CD4-positive, alpha-beta T cell treated with Interleukin-17A for 4 hours (primary cell): Measurements from ENCODE around the gene SECTM1.
A peak's percentile ranks its signal among the peaks of the same experiment; 100 is the strongest.

ENCODE experiments used
- DNase-seq: peaks from one replicate; pipeline ENCODE4 v3.0.0-alpha.2; 2020; ENCODE audit warnings: mixed read lengths

Gene SECTM1

DNA sequence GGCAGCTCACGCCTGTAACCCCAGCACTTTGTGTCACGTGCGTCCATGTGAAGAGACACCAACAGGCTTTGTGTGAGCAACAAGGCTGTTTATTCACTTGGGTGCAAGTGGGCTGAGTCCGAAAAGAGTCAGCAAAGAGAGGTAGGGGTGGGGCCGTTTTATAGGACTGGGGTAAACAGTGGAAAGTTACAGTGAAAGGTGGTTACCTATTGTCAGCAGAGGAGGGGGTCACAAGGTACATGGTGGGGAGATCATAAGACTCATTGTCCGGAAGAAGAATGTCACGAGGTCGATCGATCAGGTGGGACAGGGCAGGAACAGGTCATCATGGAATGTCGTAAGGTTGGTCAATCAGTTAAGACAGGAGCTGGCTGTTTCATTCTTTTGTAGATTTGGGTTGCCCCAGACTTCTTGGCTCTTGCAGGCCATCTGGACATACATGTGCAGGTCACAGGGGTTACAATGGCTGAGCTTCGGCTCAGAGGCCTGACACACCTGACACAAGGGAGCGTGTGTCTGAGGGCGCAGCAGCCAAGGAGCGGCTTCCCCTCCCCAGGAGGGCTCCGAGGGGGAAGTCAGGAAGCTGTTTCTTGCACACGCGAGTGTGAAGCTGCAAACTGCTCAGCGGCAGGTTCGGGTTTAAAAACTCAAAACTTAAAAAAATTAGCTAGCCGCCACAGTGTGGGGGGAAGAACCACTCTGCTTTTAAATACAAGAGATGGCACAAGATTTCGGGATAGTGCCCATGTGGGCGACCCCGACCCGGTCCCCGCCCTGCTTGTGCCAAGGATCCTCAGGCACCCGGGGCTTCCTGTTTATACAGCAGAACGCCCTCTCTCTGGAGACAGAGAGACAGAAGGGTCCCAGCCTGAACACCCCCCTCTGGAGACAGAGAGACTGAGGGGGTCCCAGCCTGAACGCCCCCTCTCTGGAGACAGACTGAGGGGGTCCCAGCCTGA is 13.1 kb upstream of the SECTM1 start:
- peak; percentile 26 for DNase-seq

DNA sequence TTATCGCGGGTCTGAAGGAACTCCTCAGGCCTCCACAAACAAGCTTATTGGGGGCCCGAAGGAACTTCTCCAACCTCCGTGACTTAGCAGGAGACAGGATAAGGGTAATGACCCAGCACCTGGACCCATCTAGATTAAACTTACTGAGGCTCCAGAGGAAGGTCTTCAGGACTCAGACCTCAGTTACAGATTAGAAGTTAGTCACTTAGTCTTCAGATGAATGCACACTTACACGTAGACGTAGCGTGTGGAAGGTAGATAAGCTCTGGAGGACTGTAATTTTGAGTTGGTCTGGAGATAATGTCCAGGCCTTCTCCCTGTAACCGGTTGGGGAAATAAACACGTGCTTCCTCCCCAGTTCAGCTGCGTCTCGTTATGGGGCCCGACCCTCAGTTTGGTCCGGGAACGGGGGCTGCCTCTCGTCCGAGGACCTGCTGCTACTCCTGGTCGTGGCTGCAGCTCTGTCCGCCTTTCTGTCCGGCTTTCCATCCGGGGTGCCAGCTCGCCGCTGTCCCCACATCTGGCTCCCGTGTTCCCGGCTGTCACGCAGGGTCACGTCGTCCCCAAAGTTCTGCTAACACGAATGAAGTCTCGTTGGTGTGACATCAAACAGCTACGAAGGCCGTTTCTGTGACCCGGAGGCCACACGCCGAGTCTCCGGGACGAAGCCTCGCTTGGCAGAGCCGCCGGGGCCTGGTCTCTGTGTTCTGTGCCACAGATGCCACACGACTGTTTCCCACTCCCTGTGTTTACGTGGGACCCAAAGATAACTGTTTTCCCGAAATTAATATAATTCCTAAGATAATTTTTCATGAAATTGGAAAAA is 11.8 kb upstream of the SECTM1 start:
- DNase-seq: no peak

DNA sequence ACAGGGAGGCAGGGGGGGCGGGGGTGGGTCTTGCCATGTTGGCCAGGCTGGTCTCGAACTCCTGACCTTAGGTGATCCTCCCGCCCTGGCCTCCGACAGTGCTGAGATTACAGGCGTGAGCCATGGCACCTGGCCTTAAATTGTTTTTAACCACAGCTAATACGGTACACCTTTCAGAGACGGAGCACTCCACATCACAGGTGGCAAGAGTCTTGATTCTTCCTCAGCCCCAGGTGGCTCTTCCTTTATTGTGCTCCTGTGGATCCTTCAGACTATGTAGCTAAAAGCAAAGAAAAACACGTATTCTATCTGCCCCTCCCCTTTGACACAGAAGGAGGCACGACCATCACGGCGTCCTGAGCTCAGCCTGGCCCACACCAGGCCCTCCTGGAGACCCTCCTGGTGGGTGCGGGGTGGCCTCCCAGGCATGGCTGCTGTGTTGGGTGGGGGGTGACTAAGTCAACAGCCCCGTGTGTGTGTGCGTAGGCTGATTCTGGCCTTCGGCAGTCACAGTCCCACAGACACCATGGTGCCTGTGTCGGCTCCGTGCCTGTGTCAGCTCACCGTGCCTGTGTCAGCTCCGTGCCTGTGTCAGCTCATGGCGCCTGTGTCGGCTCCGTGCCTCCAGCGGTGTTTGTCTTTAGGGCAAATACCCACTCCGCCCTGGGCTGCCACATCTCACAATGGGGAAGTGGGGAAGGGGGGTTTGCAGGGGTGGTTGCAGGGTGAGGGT is 10.8 kb upstream of the SECTM1 start:
- no peak for DNase-seq

DNA sequence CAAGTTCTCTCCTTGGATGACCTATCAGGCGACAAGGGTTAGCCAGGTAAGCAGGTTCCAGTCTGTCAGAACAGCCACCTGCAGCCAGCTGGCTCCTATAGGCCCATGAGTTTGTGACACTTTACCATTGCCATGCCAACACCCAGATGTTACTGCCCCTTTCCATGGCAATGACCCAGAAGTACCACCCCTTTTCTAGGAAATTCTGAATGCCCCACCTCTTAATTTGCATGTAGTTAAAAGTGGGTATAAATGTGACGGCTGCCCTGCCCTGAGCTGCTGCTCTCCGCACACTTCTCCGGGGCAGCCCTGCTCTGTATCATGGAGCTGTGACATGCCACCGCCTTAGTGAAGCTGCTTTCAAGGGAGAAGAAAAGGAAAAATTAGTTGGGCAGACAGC is 10.0 kb upstream of the SECTM1 start:
- DNase-seq: no peak

DNA sequence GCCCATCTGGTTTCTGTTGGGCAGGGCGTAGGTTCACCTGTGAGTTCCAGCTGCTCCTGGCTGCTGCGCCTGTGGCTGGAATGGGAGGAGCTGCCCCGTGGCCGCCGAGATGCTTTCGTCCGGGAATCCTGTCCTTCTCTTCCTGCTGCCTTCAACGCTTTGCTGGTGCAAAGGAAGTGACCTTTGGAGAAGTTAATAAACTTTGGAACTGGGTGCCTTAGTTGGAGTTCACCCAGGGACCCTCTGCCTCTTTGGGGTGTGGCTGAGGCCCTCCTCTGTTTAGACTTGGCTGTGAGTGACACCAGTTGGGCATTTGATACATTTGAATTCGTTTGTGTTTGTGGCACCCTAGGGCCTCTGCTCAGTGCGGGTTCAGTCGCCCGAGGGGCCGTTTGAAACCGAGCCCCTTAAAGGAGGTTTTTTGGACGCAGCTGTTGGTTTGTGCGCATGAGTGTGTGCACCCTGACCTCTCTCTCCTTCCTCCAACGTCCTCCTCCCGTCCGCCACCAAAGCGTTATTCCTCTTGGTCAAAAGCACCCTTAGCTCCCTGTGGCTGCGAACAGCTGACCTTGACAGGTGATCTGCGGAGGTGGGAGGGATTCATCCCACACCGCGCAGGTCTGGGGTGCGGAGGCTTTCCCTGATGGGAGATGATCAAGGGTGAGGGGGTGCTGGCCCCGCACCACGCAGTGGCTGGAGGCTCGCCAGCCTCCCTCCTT is 9.0 kb upstream of the SECTM1 start:
- no peak for DNase-seq

DNA sequence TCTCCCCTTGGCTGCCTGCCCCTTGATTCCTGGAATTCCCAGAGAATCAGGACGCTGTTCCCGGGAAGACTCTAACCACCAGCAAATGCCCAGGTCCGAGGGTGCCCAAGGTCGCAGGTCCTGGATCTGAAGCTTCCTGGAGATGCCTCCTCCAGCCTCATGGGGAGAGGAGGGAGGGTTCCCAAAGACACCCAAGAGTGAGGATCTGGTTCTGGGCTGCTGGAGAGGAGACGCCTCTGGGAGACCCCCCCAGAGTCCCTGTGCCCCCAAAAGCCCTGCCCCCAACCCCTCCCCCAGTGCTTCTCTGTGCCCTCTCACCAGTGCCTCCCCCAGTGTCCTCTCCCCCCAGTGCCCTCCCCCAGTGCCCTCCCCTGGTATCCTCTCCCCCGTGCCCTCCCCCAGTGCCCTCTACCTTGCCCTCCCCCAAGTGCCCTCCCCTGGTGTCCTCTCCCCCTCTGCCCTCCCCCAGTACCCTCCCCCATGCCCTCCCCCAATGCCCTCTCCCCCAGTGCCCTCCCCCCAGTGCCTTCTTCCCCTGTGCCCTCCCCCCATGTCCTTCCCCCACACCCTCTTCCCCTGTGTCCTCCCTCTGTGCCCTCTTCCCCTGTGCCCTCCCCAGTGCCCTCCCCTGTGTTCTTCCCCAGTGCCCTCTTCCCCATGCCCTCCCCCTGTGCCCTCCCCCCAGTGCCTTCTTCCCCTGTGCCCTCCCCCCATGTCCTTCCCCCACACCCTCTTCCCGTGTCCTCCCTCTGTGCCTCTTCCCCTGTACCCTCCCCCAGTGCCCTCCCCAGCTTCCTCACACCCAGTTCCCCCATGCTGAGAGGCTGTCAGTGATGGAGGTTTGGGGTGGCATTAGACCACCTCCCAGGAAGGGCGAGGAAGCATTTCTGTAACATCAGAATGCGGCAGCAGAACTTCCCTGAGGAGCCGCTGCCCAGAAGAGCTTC is 6.3 kb upstream of the SECTM1 start:
- DNase-seq: no peak

DNA sequence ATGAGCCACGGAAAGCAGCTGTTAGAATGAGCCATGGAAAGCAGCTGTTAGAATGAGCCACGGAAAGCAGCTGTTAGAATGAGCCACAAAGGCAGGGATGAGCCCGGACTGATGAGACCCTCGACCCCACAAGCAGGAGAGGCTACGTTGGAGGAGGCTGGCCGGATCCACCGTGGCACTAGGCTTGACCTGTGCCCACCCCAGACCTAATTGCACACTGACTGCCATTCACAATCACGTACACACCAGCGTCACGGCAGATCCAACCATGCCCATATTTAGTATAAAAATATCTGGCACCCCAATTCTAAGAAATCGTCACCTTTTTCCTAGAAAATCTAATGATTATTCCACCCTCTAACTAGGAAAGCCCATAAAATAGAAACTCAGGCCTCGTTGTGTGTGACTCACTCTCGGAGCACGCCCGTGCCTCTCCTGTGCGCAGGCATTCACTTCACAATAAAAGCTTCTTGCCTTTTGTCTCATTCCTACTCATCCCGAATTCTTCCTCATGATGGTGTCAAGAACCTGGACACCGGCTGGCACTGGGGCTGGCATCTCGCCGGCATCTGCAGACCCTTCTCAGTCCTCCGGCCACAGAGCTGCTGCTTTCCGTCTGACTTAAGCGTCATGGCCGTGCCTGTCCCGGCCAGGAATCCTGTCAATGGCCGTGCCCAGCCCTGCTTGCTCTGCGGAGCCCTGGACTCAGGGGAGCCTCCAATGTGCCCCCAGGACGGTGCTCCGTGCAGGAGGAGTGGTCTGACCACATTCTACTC is 5.5 kb upstream of the SECTM1 start:
- no peak for DNase-seq

DNA sequence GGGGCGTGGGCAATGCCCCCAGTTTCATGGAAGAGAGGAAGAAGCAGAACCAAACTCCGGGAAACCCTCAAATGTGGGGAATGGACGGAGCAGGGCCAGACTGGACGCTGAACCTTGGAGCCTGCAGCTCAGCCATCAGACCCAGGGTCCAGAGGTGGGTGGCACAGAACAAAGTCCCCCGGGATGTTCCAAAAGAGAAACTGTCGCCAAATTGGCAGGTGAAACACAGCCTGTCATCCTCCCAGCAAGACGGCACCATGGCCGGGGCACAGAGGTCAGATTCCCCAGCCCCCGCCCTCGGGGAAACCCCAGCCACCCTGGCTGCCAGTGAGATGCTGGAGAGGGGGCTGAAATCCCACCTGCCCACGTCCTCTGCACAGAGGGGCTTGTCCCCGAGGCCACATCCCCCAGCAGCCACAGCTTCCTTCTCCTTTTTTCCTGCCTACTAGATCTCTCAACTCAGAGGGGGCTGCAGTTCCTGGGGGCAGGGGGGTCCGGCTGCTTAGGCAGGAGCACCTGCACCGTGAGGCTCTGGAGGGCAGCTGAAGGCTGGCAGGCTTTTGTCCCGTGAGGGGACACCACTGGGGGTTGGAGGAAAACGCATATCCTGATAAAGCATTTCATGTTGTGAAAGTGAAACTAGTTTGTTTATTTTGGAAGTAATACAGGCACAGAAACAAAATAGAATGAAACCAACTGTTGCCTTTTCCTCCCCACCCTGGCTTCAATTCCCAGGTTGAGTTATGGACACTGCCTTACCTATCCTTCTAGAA is 1.2 kb upstream of the SECTM1 start:
- DNase-seq: peak; percentile 27

DNA sequence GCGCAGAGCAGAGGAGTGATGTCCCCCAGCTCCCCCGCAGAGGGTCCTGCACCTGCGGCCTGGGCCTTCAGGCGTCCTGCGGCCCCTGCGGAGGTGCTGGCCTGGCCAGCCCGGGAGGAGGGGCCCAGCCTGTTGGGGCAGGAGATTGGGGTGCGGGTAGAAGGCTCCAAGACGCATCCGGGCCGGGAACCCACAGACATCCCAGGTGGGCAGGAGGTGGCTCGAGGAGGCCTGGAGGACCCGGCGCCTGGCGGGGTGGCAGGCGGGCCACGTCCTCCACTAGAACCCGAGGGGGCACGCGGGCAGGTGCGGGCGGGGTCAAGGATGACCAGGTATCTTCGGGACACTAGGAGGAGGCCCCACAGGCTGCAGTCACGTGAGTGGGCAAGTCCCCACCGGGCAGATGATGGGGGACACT is 647 bp upstream of the SECTM1 start:
- no peak for DNase-seq

DNA sequence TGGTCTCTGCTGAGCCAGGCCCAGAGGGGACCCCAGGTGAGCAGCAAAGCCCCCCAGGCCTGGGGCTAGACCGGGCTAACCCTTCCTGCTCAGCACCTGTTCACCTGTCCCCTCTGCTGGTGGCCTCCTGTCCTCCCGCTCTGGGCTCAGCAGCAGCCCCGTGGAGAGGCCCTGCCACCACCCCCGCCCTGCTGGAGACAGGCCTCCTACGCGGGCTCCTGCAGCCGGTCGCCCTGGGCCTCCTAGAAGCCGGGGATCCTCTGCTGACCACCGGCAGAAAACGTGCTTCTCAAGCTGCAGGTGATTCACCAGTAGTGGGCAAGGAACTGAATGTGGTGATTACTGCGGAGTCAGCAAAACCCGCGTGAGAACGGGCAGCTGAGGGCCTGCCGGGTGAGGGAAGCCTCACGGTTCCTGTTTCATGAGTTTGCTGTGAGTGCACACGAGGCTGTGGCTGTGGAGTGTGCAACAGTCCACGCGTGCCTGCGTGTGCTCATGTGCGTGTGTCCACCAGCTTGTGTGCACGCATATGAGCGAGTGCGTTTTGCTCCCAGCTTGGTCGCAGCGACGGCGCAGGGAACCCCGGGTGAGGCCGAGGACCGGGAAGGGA is 792 bp downstream of the SECTM1 start:
- peak; percentile 44 for DNase-seq

DNA sequence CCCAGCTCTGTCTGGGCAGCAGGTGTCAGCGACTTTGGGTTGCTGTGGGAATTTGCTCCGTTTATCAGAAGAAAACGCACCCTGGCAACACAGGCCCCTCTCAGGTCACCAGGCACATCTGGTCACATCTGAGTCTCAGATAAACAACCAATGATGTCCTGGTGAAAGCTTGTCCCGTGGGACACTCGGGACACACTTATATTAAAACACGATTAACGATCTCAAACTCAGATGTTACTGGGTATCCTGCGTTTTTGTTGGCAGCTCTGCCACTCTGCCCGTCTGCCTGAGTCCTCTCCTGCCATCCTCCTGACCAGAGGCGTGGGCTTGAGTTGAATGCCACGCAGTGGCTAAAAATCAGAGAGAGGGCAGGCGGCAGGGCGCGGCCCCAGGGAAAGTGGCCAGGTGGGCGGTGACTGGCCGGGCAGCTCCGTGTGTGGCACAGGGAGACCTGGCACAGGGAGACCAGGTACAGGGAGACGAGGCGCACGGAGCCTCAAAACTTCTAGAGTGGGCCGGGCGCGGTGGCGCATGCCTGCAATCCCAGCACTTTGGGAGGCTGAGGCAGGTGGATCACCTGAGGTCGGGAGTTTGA is 2.1 kb downstream of the SECTM1 start:
- no peak for DNase-seq

DNA sequence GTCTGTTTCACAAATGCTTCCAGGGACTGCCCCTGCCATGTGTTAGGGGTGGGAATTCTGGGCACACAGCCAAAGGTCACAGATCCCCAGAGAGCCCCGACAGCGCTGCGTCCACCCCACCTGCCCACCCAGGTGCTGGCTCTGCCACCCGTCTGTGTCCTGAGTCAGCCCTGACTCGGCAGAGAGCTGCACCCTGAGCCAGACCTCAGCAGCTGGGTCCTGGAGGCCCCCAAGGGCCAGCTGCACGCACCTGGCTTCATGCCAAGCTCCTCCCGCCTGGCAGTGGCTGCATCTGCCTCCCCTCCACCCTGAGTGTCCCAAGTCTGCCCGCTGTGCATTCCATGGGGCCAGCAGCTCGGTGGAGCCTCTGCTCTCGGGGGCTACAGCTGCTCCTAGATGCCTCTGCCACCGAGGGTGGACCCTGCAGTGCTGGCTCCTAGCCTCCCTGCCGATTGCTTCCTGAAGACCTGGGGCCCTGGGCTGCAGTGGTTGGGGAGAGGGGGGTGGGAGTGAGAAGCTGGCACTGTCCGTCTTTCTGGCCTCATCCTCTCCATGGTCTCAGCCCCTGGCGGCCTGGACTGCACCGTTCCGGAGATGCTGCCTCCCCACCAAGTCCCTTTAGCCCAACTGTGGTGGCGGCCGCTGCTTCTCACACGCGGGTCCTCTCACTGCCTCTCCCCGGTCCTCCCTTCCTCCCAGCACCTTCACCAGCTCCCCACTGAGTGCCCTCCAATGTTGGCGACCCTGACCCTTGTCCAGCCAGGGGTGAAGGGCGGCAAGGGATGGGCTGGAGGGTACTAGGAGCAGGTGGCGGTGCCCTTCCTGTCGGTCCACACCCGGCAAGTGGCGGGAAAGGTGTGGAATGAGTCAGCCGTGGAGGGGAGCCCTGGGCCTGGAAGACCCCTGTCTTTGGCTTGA is 3.0 kb downstream of the SECTM1 start:
- DNase-seq: no peak

DNA sequence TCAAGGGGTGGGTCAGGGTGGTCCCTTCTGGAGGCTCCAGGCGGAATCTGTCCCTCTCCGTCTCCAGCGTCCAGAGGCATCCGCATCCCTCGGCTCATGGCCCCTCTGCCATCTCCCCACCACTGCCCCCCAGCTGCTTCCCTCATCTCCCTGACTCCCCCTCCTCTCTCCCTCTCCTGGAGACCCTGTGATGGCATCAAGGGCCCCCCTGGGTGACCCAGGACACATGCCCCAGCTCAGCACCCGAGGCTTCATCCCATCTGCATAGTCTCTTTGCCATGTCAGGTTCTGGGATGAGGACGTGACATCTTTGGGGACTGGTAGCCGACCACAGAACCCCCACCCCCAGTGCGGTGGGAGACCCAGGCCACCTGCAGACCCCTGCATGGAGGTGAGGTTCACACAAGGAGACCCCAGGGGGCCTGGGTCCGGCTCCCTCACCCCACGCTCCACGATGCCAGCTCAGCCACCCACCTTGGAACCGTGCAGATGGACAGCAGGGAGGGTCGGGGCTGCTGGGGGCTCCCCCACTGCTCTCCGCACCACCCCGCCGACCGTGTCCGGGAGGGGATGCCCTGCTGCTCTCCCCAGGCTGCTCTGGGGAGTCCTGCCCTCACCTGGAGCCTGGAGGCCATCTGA is 3.8 kb downstream of the SECTM1 start:
- DNase-seq: no peak

DNA sequence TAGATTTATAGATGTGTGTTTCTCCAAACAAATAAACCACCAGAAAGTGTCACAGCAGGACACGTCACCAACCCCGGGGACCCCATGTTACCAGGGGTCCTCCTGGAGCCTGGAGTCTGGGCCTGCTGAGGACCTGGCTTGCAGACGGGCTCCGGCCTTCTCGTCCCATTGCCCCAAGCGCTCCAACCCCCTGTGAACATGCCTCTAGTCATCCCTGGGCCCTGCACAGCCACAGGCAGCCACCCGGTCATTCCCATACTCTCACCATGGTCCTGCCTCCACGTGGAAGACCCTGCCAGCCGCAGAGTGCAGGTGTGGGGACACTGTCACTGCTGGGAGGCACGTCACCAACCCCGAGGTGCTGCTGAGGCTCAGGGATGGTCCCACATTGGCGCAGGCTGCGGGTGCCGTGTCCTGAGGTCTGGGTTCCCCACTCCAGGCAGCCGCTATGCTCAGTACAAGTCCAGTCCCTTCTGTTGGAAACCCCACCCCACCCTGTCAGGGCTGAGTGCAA is 4.5 kb downstream of the SECTM1 start:
- DNase-seq: no peak

DNA sequence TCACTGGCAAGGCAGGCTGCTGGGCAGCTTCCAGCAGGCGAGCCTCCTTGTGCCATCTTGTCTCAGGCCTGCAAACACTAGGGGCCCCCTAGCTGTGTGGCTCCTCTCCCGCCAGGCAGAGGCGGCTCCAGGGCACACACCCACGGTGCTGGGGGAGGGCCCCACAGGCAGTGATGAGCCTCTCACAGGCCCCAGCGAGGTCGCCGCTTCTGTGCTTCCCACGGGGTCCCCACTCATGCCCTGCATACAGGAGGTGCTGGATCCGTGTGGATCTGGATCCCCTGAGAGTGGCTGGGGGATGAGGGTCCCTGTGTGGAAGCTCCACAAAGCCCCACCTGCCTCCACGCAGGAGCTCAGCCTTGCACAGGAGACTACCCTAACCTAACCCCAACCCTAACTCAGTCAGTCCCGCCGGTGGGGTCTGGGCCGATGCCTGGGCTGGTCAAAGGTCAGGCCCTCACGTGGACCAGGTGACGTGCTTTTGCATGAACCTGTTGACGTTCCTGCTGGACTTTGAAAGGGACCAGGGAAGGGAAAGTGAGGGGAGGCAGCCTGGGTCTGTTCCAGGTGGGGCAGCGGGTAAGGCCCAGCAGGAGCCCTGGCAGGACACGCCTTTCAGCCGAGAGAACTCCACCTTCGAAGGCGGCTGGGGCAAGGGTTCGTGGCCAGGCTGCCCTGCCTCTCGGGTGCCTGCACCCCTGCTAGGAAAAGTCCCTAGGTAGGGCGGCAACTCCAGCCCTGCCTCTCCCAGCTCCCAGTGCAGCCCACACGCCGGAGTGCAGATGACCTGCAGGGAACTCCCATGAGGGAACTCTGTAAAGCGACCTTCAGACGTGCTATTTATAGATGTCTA is 5.2 kb downstream of the SECTM1 start:
- DNase-seq: no peak

DNA sequence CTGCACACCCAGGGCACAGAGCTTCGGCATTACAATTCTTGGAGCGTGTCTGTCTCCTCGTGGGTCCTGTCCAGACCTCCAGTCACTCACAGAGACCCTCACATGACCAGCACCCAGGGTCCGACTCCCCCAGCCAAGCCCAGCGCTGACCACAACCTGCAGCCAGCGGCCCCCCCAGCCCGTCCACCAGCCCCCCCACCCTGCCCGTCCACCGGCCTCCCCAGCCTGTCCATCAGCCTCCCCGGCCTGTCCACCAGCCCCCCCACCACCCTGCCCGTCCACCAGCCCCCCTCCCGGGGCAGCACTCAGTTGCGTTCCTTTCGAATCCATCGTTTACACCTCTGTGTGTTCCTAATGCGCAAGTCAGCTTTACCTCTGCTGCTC is 5.8 kb downstream of the SECTM1 start:
- DNase-seq: no peak
